ENCODE data around the gene DYNC2LI1.

DYNC2LI1 gene

DNA sequence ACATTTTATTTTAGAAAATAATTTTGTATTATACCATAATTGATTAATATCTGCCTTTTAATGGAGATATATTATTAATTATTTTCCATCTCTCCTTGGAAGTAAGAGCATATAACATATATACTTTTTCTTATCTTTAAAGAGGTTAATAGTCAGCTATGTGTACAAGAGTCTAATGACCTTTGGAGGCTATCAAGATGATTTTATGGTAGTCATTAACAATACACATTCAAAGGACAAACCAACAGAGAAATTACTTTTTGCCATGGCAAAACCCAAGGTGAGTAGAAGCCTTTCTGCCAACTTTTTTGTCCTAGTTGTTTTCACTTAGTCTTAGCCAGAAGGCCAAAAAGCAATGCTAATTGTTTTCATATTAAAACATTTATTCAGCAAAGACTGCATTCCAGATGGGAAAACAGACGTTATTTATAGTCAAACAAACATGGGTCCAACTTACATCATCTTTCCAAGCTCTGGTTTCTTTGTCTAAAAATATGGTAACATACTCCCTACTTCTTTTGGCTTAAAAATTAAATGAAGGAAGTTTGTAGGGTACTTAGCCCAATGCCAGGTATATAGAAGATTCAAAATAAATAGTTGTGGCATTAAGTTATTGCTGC is 9.6 kb upstream of the DYNC2LI1 start:
- no peak for DNase-seq

DNA sequence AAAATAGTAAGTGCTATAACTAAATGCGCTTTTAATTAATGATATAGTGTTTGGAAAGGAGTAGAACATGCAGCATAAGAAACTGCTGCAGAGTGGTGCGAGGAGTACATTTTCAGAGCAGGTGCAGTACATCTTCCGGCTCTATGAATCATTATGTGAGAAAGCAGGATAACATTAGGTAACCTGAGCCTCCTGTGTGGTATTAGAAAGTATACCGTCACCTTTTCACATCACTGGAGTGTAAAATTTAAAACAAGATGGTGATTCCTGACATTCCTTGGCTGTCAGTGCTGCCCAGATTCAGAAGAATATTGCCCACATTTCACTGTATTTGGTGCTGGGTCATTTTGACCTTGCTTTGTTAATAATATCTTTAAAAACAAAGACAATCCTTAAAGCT is 7.8 kb upstream of the DYNC2LI1 start:
- no peak for DNase-seq

DNA sequence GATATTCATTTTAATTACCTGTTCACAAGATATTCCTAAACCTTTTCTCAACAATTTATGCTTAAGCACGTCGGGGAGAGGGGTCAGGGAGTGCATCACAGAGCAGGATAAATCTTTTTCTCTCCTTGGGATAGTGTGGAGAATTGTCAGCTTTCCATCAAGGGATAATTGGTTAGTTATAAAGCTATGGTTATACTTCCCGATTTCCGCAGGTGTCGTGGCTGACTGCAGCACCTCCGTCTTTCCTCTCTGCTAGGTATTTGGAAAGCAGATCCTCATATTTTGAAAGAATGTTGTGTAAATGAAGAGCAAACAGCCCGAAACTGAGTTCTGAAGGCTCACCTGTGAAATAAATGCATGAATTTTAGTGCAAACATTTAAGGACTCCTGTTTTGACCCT is 778 bp downstream of the DYNC2LI1 start:
- no peak for DNase-seq

DNA sequence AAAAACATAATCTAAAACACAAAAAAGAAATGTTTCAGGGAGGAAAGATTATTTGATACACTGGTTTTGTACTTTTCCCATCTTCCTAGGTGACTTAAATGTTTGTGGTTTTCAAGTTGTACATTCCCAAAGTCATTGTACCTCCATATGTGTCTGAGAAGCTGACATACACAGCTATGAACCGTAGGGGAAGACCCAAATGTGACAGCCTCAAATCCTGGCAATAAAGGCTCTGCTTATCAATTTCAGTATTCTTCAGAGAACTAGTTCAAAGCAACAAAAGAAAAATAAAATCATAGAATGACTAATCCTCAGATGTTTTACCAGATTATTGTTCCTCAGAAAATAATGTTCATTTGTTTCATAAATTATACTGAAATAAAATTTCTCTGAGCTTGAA is 2.5 kb downstream of the DYNC2LI1 start:
- no peak for DNase-seq

DNA sequence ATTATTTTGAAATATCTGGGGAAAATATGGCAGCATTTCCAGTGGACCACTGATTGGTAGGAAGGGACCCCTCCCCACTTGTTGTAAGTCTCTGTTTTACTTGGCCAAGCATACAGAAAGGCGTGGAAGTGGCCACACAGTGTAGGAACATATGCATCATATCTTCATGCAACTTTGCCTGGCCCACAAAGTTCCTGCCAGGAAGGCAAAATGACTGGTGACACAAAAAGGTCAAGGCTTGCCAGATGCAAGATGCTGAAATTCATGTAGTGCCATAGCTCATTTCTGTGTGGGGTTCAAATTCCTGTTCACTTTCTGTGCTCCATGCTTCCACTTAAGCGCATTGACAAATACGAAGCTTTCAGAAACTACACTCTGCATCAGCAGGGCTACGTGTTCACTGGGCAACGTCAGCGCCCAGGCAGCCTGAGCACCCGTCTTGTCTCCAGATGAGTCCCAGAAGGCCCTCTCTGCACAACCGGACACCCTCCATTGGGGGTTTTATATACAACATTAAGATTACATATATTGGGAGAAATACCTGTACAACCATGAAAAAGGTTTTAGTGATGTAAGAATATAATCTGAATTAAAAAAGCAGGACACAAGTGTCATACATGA is 3.6 kb downstream of the DYNC2LI1 start:
- no peak for DNase-seq

DNA sequence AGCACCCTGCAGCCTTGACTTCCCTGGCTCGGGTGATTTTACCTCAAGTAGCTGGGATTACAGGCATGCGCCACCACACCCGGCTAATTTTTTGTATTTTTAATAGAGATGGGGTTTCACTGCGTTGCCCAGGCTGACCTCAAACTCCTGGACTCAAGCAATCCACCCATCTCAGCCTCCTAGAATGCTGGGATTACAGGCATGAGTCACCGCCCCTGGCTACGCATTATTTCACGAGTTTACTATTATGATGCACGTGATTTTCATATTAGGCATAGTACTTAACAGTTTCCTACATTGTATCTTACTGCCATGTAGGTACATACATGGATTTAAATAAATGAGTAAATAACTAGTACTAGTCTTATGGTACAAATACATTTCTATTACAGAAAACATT is 4.4 kb downstream of the DYNC2LI1 start:
- DNase-seq = no peak

DNA sequence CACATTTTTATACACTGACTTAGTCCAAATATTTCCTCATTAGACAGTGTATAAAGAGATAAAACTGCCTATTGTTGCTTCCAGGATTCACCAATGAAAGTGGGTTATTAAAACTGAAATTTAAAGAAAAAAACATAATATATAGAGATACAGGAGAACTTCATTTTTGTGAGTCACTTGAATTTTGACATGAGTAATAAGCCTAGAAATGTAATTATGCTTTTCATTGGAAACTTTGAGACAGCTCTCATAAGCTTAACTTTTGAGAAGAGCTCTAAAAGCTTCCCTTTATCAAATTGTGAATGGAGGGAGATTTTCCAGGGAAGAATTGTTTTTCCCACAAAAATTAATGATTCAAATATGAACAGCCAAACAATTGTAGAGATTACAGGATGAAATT is 14.1 kb downstream of the DYNC2LI1 start:
- DNase-seq = no peak

DNA sequence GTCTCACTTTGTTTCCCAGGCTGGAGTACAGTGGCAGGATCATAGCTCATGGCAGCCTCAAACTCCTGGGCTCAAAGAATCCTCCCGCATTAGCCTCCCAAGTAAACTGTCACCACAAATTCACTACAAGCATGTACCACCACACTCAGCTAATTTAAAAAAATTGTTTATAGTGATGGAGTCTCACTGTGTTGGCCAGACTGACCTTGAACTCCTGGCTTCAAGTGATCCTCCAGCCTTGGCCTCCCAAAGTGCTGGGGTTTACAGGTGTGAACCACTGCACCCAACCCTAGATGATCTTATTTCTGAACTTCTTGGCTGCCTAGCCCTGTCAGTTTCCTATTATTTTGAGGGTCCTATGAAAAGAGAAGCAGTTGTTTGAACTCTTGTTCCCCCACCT is 14.8 kb downstream of the DYNC2LI1 start:
- DNase-seq = no peak

DNA sequence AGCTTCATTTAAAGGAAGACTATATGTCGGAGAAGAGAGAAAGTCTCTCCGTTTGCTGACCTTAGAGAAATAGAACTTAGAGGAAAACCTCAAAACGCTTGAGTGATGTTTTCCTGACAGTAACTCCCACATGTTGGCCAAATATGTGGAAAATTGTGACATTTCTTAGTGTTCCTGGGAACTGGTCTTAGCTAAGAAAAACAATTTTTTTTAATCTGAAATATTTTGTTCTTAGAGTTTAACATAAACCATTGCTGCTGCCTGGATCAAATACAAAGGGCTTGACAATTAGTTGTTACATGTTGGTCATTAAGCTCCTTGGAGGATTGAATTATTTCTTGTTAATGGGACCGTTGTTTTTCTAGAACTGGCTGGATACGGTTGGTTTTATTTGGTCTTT is 16.3 kb downstream of the DYNC2LI1 start:
- no peak for DNase-seq

DNA sequence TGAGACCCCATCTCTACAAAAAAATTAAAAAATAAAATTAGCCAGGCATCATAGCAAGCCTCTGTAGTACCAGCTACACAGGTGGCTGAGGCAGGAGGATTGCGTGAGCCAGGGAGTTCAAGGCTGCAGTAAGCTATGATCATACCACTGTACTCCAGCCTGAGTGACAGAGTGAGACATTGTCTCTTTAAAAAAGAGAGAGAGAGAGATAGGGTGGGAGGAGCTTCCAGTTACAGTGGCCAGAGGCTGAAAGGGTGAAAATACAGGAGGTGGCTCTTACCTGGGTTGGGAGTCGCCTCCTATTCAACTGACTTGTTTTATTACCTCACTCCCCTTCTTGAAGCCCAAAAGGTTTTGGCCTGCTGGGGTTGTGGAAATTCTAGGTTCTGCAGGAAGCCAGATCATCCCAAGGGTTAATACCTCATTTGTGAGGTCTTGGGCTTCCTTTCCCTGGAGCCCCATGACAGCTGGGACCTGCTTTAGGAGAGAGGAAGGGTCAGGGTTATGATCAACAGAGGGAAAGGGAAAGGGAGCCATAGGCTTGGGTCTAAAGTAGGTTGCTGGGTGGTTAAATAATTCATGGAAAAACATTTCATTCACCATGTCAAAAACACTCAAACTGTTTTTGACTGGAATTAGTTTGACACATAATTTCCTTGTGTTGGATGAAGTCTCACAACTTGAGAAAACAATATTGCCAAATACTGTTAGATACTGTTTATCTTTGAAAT is 17.4 kb downstream of the DYNC2LI1 start:
- no peak for DNase-seq

DNA sequence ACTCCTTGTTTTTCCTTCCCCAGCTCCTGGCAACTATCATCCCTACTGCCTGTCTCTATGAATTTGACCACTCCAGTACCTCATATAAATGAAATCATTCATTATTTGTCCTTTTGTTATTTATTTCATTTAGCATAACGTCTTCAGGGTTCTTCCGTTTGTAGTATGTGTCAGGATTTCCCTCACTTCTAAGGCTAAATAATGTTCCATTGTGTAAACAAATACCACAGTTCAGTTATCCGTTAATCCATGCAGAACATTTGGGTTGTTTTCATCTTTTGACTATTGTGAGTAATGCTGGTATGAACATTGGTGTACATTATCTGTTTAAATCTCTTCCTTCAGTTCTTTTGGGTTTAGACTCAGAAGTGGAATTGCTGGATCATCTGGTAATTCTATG is 18.8 kb downstream of the DYNC2LI1 start:
- no peak for DNase-seq

DNA sequence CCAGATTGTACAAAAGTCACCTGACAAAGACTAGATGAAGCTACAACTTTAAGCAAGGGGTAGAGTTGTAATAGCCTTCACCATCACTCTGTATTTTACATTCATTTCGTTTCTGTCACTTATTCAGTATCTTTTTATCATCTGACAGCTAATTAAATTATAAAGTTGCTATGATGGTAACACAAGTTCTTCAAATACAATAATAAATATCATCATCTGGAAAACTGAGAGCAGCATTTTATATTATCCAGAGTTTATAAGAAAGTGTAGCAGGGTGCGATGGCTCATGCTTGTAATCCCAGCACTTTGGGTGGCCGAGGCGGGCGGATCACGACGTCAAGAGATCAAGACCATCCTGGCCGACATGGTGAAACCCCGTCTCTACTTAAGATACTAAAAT is 21.1 kb downstream of the DYNC2LI1 start:
- DNase-seq = no peak

DNA sequence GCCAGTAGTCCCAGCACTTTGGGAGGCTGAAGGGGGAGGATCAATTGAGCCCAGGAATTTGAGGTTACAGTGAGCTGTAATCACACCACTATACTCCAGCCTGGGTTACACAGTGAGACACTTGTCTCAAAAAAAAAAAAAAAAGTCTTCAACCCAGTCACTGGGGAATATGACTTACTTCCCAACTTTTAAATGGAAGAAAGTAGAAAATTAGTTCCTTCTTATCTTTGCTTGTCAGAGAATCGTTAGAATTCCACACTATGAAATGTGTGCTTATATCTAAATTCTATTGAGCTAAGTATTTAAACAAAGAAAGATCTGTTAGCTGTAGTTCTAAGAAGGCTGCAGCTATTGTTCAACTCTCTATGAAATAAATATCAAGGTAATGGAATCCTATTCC is 22.4 kb downstream of the DYNC2LI1 start:
- DNase-seq = no peak

DNA sequence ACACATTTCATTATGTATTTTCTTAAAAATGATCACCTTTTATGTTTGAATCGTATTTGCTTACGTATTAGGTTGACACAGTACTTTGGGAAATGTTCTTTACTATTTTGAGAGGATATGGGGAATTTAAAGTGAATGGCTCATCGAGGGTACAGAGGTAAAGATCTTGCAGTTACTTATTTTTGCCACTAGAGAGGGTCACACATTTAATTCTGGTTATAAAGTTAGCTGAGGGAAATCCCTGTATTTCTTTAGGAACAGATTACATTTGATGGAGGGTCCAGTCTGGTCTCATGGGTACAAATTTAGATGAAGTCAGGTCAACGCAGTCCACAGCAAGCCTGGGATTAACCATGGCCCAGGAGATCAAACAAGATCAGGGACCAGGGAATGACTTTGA is 24.5 kb downstream of the DYNC2LI1 start:
- no peak for DNase-seq

DNA sequence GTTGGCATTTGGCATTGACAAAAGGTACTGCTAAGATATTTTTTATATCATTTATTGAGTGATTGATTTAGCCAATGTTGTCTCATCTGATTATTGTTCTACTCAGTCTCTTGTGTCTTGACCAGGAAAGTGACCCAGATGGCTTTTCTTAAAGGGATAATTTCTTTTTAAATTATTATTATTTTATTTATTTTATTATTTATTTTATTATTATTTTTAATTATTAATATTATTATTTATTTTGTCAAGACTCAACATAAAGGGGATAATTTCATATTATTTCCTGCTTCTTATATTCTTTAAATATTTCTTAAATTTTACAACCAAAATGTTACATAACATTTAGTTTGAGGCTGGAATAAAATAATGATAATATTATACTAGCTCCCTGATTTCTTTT is 27.1 kb downstream of the DYNC2LI1 start:
- no peak for DNase-seq

DNA sequence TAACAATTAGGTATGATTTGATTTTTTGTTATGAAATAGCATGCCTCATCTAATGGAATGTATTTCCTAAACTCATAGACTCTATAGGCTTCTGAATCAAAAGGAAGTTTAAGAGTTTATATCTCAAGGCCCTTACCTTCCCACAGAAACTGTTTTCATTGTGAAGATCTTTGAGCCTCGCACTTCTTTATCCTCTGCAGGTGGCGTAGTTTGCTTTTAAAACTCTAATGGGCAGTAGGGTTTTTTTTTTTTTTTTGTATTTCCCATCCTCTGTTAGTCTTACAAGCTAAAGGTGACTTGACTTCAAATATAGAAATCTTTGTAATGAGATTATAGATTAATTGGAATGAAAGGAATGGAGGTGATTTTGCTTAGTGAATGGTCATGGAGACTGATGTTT is 28.3 kb downstream of the DYNC2LI1 start:
- DNase-seq = no peak

DNA sequence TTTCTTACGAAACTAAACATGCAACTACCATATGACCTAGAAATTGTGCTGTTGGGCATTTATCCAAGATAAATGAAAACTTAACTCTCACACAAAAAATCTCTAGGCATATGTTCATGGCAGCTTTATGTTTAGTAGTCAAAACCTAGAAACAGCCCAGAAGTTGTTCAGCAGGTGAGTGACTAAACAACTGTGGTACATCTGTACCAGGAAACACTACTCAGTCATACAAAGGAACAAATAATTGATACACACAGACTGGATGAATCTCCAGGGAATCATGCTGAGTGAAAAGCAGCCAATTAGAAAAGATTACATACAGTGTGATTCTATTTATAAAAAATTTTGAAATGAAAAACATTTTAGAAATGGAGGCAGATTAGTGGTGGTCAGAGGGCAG is 29.3 kb downstream of the DYNC2LI1 start:
- no peak for DNase-seq

DNA sequence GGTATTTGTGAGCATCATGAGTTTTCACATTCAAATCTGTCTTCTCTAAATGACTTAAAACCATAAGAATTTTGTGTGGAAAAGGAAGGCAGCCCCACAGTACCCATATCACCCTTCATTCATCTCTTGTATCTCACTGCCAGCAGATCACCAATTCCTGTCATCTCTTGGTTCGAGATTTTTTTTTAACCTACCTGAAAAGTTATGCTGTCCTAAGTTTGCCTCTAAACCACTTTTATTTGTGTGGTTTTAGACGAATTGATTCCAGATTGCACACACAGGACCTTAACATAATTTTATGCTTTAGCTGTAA is 32.8 kb downstream of the DYNC2LI1 start:
- no peak for DNase-seq

DNA sequence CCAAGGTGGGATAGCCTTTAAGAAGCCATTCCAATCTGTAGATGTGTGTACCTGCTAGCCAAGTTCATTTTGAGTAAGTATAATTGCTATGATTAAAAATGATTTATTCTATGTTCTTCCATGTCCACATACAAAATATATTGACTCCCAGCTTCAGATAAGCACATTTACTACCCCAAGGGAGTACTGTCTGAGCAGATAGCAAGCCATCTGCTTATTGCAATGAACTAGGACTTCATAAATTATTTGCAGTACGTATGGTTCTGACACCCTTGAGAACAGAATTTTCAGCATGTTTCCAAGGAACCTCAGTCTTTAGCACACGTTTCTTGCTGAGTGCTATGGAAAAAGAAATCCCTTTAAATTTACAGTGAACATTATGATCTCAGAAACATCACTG is 36.6 kb downstream of the DYNC2LI1 start:
- no peak for DNase-seq

DNA sequence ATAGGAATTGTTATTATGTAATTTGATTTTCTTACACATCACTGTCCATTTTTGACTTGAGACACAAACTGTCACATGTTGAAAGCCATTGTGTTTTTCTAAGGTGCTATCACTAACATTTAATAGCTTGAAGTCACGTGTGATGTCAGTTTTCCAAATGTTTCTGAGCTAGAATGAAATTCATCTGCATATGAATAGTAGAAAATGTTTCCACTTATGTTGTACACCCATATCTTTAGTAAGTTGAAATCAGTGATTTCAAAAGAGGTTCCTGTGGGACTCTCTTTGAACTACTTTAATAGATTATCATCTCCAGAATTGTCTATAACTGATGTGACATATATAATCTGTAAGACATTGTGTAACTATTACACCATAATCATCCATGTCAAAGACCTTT is 37.0 kb downstream of the DYNC2LI1 start:
- DNase-seq = no peak

DNA sequence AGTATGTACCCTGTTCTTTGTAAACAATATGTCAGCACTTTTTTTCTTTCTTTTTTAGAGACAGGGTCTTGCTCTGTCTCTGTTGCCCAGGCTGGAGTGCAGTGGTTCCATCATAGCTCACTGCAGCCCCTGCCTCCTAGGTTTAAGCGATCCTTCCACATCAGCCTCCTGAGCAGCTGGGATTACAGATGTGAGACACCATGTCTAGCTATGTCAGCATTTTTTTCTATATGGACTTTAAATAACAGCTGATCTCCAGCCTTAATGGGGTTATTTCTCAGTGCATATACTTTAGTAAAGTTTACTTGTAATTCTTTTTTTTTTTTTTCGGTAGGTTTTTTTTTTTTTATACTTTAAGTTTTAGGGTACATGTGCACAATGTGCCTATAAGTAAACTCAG is 38.2 kb downstream of the DYNC2LI1 start:
- DNase-seq = no peak

DNA sequence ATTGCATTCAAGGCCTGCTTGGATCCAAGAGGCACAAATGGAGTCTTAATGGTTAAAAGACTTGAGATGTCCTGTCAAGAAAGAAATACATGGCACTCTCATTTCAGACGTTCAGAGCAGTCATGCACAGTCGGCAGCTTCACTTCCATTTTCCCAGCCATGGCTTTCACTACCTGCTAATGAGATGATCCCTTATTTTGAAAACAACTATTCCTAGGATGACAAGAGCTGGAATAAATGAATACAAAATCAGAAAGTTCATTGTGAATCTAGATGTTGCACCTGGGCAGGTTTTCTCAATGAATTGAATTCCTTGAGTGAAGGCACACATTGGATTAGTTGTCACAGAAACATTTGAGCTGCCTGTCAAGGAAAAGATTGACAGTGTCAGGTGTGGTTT is 39.1 kb downstream of the DYNC2LI1 start:
- DNase-seq = no peak

DNA sequence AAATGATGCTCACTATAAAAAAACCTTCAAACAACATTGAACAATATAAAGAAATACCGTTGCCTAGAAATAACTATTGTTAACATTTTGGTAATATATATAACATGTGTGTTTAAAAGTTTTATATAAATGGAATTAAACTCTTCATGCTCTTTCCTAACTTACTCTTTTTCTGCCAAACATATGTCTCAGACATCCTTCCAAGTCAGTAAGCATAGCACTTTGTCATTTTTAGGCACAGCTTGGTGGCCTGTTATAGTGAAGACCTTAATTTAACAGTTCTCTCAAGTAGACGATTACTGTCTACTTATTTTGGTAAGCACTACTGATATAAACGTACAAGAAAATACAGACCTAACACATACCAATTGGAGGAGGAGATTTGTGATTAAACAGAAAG is 40.9 kb downstream of the DYNC2LI1 start:
- no peak for DNase-seq

DNA sequence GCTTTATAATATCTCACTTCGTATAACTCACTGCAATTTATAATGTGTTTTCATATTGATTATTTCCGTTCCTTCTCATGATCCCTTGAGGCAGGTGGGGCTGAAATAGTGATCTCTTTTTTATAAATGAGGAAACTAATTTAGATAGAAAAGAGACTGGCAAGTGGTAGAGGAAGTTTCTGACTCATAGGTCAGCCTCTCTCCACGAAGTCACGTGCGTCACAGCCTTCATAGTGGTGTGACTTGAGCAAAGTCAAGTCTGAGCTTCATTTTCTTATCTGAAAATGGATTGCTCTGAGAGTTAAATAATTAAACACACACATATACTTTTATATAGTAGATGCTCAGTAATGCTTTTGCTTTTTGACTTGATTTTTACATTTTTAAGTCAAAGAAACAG is 44.9 kb downstream of the DYNC2LI1 start:
- DNase-seq = no peak
